Neural cell (in vitro differentiated cells): ENCODE results near the gene ITGA3. TPM values are rescaled to one million over a fixed set of nuclear protein-coding genes. Genes with fewer than 3 reads are reported as not detected.

Source experiments
- H2AFZ ChIP-seq: fragments of 200-600, 300-800 bp; sonication (generic), shearing (Covaris generic); 2 replicates; pipeline ENCODE4 v1.6.0; 2014; ENCODE audit warnings: low read depth, mild to moderate bottlenecking, antibody characterized with exemption, low read length, moderate library complexity
- H3F3A ChIP-seq: fragments of 200-600 bp; shearing (Covaris generic); 2 replicates; pipeline ENCODE4 v1.6.1; 2016; ENCODE audit warnings: mild to moderate bottlenecking, moderate library complexity, mixed read lengths, antibody characterized with exemption, low read length; ENCODE audit not compliant: insufficient read depth, poor library complexity, severe bottlenecking
- H3K27ac ChIP-seq: fragments of 200-600, 300-800 bp; sonication (generic), shearing (Covaris generic); 2 replicates; pipeline ENCODE4 v1.5.1; 2014; ENCODE audit warnings: mild to moderate bottlenecking, low read length, moderate library complexity
- H3K27me3 ChIP-seq: fragments of 300-800, 200-600 bp; sonication (generic), shearing (Covaris generic); 2 replicates; pipeline ENCODE4 v1.6.0; 2014; ENCODE audit warnings: mild to moderate bottlenecking, low read depth, low read length, moderate library complexity; ENCODE audit not compliant: insufficient read depth
- H3K36me3 ChIP-seq: fragments of 300-800, 200-600 bp; sonication (generic), shearing (Covaris generic); 2 replicates; pipeline ENCODE4 v1.5.1; 2014; ENCODE audit warnings: mild to moderate bottlenecking, antibody characterized with exemption, low read length, moderate library complexity; ENCODE audit not compliant: insufficient read depth
- H3K4me2 ChIP-seq: fragments of 300-800, 200-600 bp; sonication (generic), shearing (Covaris generic); 2 replicates; pipeline ENCODE4 v1.6.0; 2014; ENCODE audit warnings: mild to moderate bottlenecking, low read length
- H3K4me3 ChIP-seq: fragments of 300-800, 200-600 bp; sonication (generic), shearing (Covaris generic); 2 replicates; pipeline ENCODE4 v1.5.1; 2014; ENCODE audit warnings: mild to moderate bottlenecking, low read length, moderate library complexity
- H3K79me2 ChIP-seq: fragments of 200-600 bp; shearing (Covaris generic); replicated peaks from 2 replicates; pipeline ENCODE4 v1.6.0; 2014; ENCODE audit warnings: mild to moderate bottlenecking, low read length, moderate library complexity; ENCODE audit not compliant: insufficient read depth
- H3K9ac ChIP-seq: fragments of 300-800, 200-600 bp; sonication (generic), shearing (Covaris generic); 2 replicates; pipeline ENCODE4 v1.6.1; 2016; ENCODE audit warnings: mild to moderate bottlenecking, low read length, mixed read lengths
- H3K9me2 ChIP-seq: fragments of 200-600 bp; shearing (Covaris generic); 2 replicates; pipeline ENCODE4 v1.6.1; 2016; ENCODE audit warnings: mild to moderate bottlenecking, low read length, mixed read lengths; ENCODE audit not compliant: insufficient read depth
- H3K9me3 ChIP-seq: fragments of 200-600, 300-800 bp; sonication (generic), shearing (Covaris generic); 2 replicates; pipeline ENCODE4 v1.6.1; 2016; ENCODE audit warnings: mild to moderate bottlenecking, mixed run types, low read length, moderate library complexity, mixed read lengths
- H4K20me1 ChIP-seq: fragments of 200-600 bp; shearing (Covaris generic); 2 replicates; pipeline ENCODE4 v1.6.1; 2016; ENCODE audit warnings: mild to moderate bottlenecking, mixed run types; ENCODE audit not compliant: insufficient read depth
- EP300 ChIP-seq: fragments of 450-650 bp; conservative IDR thresholded peaks from 2 replicates; pipeline ENCODE4 v1.6.1; 2014; ENCODE audit warnings: antibody characterized with exemption, mild to moderate bottlenecking, moderate library complexity; ENCODE audit not compliant: poor library complexity, severe bottlenecking
- EZH2 ChIP-seq: fragments of 200-600, 300-800 bp; shearing (Covaris generic), sonication (generic); IDR thresholded peaks from 2 replicates; pipeline ENCODE4 v1.6.1; 2014; ENCODE audit warnings: antibody characterized with exemption, low read length, borderline replicate concordance, mild to moderate bottlenecking; ENCODE audit not compliant: insufficient read depth, poor library complexity, severe bottlenecking
- MXI1 ChIP-seq: fragments of 450-650 bp; conservative IDR thresholded peaks from 2 replicates; pipeline ENCODE4 v1.6.1; 2014; ENCODE audit warnings: antibody characterized with exemption, mild to moderate bottlenecking; ENCODE audit not compliant: poor library complexity, severe bottlenecking
- POLR2AphosphoS5 ChIP-seq: IDR thresholded peaks from 2 replicates; pipeline ENCODE4 v1.6.1; 2012
- RAD21 ChIP-seq: fragments of 450-650 bp; conservative IDR thresholded peaks from 2 replicates; pipeline ENCODE4 v1.6.1; 2014; ENCODE audit warnings: antibody characterized with exemption, mild to moderate bottlenecking, moderate library complexity
- REST ChIP-seq: IDR thresholded peaks from 2 replicates; pipeline ENCODE4 v1.6.1; 2012; ENCODE audit warnings: borderline replicate concordance
- SMC3 ChIP-seq: fragments of 450-650 bp; conservative IDR thresholded peaks from 2 replicates; pipeline ENCODE4 v1.6.1; 2014; ENCODE audit warnings: antibody characterized with exemption, mild to moderate bottlenecking, moderate library complexity; ENCODE audit not compliant: poor library complexity
- TAF1 ChIP-seq: IDR thresholded peaks from 2 replicates; pipeline ENCODE4 v1.6.1; 2012; ENCODE audit warnings: low read depth
- polyA plus RNA-seq: library from polyadenylated mRNA; depleted of rRNA; stranded (reverse); fragments of >200 nt; gene quantifications from 2 replicates; pipeline ENCODE4 v1.2.3, GENCODE V29; 2014
- TF ChIP-seq, protein P1 (sequence below): fragments of 450-650 bp; IDR thresholded peaks from 2 replicates; pipeline ENCODE4 v1.5.1; 2014; ENCODE audit warnings: antibody characterized with exemption, mild to moderate bottlenecking, moderate library complexity; ENCODE audit not compliant: poor library complexity, severe bottlenecking

The ITGA3 gene
- polyA plus RNA-seq, 1 donor from 2014 or later, result 33.0 TPM

DNA sequence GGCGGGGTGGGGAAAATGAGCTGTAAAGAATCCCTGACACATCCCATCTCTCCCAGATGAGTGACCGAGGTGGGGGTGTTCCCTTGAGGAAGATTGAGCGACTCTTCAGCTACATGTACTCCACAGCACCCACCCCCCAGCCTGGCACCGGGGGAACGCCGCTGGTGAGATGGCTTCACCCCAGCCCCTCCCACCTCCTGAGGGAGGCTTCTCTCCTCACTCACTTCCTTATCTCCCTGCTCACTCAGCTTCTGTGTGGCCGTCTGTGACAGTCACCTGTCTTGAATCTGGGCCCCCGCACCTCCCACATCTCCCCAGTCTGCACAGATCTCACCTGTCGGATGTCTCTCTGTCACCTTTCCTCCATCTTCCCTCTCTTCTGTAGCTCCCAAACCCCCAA, 52.6 kb downstream of the ITGA3 start:
- TF ChIP-seq MXI1, result no peak
- no peak for TF ChIP-seq TAF1
- TF ChIP-seq, protein P1, sequence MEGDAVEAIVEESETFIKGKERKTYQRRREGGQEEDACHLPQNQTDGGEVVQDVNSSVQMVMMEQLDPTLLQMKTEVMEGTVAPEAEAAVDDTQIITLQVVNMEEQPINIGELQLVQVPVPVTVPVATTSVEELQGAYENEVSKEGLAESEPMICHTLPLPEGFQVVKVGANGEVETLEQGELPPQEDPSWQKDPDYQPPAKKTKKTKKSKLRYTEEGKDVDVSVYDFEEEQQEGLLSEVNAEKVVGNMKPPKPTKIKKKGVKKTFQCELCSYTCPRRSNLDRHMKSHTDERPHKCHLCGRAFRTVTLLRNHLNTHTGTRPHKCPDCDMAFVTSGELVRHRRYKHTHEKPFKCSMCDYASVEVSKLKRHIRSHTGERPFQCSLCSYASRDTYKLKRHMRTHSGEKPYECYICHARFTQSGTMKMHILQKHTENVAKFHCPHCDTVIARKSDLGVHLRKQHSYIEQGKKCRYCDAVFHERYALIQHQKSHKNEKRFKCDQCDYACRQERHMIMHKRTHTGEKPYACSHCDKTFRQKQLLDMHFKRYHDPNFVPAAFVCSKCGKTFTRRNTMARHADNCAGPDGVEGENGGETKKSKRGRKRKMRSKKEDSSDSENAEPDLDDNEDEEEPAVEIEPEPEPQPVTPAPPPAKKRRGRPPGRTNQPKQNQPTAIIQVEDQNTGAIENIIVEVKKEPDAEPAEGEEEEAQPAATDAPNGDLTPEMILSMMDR, result no peak
- no peak for TF ChIP-seq POLR2AphosphoS5
- no peak for TF ChIP-seq EP300
- TF ChIP-seq SMC3, result no peak
- TF ChIP-seq RAD21, result no peak
- TF ChIP-seq REST, result no peak
- no peak for TF ChIP-seq EZH2
- no peaks in the 10 kb centered on the region for H3K9me3 ChIP-seq
- no peaks in the 10 kb centered on the region for H4K20me1 ChIP-seq
- no peak overlapping the region for H3K9ac ChIP-seq
- no peaks in the 10 kb centered on the region for H3K9me2 ChIP-seq
- H3K4me2 ChIP-seq, result no peak overlapping the region
- H3K4me3 ChIP-seq, result no peak overlapping the region
- H2AFZ ChIP-seq, result no peak overlapping the region
- H3K36me3 ChIP-seq, result peaks cover 7% of the 10 kb centered on the region
- H3K27me3 ChIP-seq, result no peaks in the 10 kb centered on the region
- no peaks in the 10 kb centered on the region for H3F3A ChIP-seq
- no peaks in the 10 kb centered on the region for H3K79me2 ChIP-seq
- no peak overlapping the region for H3K27ac ChIP-seq

- Histone ChIP-seq H3K36me3 (peaks cover 7% of the 10 kb centered on the region), H2AFZ (no peak overlapping the region), H3K4me3 (no peak overlapping the region), H3K9me3 (no peaks in the 10 kb centered on the region), H3K9ac (no peak overlapping the region), H3K4me2 (no peak overlapping the region), H3K9me2 (no peaks in the 10 kb centered on the region), H3K27ac (no peak overlapping the region), H4K20me1 (no peaks in the 10 kb centered on the region), H3F3A (no peaks in the 10 kb centered on the region), H3K27me3 (no peaks in the 10 kb centered on the region), H3K79me2 (no peaks in the 10 kb centered on the region)
- TF ChIP-seq MXI1, result no peak
These were observed 53.3 kb downstream of the ITGA3 start for GRCh38 chr17:50109207-50109606.

- H3K79me2 ChIP-seq, result no peaks in the 10 kb centered on the region
These were observed 53.9 kb downstream of the ITGA3 start for GRCh38 chr17:50109785-50110184.

More at GRCh38 chr17:50109785-50110184, 53.9 kb downstream of the ITGA3 start:
- Histone ChIP-seq H3K9ac (no peak overlapping the region), H4K20me1 (no peaks in the 10 kb centered on the region), H3K4me2 (no peak overlapping the region), H3K9me2 (no peaks in the 10 kb centered on the region), H3K27ac (no peak overlapping the region), H3K36me3 (peaks cover 7% of the 10 kb centered on the region), H3F3A (no peaks in the 10 kb centered on the region), H3K27me3 (no peaks in the 10 kb centered on the region), H3K4me3 (no peak overlapping the region), H2AFZ (no peak overlapping the region), H3K9me3 (no peaks in the 10 kb centered on the region)
- TF ChIP-seq RAD21 (no peak), POLR2AphosphoS5 (no peak), SMC3 (no peak), EZH2 (no peak), REST (no peak), TAF1 (no peak), EP300 (no peak), MXI1 (no peak)
- TF ChIP-seq, protein P1, result no peak
